ENCODE results near the gene CCDC74A. TPM values are rescaled to one million over a fixed set of nuclear protein-coding genes. Genes with fewer than 3 reads are reported as not detected.
A peak's percentile ranks its signal among the peaks of the same experiment; 100 is the strongest.
"Not testable (repeated sequence)": the region's sequence is repeated elsewhere in the genome, so short reads cannot be mapped to it uniquely, and the experiment has no call there.

Gene CCDC74A
- total RNA-seq, 2 donors from 2014 or later, result 3.7 to 7.1 TPM

GRCh38 chr2:131534317-131534672 lies 6.6 kb downstream of the CCDC74A start:
- H3K9me3 Mint-ChIP-seq; H3K36me3 Mint-ChIP-seq; ATAC-seq; DNase-seq (ENCODE audit: low spot score in 2 of 2); H3K27ac Mint-ChIP-seq: not testable (repeated sequence)

GRCh38 chr2:131534965-131535364 lies 7.3 kb downstream of the CCDC74A start:
- not testable (repeated sequence) for H3K36me3 Mint-ChIP-seq; H3K27ac Mint-ChIP-seq; H3K9me3 Mint-ChIP-seq; DNase-seq (ENCODE audit: low spot score in 2 of 2); ATAC-seq

GRCh38 chr2:131535526-131535925 lies 7.8 kb downstream of the CCDC74A start:
- no peak for ATAC-seq
- Mint-ChIP-seq H3K9me3 (no peaks in the 10 kb centered on the region), H3K27ac (no peak overlapping the region)

GRCh38 chr2:131535951-131536826 lies 8.5 kb downstream of the CCDC74A start:
- not testable (repeated sequence) for H3K36me3 Mint-ChIP-seq; H3K9me3 Mint-ChIP-seq; ATAC-seq; H3K27ac Mint-ChIP-seq; DNase-seq (ENCODE audit: low spot score in 2 of 2)

More at GRCh38 chr2:131535526-131535925, 7.8 kb downstream of the CCDC74A start:
- DNase-seq (ENCODE audit: low spot score in 2 of 2), result no peak
- no peaks in the 10 kb centered on the region for H3K36me3 Mint-ChIP-seq

DNA sequence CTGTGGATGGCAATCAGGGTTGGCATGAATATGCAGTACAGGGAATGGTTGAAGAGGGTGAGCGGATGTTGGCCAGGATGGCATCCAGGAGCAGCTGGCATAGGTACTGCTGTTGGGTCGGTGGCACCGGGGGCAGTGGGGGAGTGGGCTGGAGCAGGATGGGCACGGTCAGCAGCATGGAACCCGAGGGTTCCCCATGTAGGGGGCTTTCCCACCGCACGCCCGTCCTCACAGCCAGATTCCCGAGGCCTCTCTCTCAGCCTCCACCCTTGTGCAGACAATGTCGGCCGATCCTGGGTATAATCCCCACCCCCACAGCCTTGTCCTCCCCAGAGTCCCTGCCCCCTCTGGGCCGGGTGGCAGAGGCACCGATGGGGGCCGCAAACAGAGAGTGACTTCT lies 9.2 kb downstream of the CCDC74A start:
- not testable (repeated sequence) for DNase-seq (ENCODE audit: low spot score in 2 of 2); H3K36me3 Mint-ChIP-seq; H3K27ac Mint-ChIP-seq; H3K9me3 Mint-ChIP-seq; ATAC-seq

GRCh38 chr2:131538856-131539255 lies 11.2 kb downstream of the CCDC74A start:
- not testable (repeated sequence) for ATAC-seq; H3K9me3 Mint-ChIP-seq; DNase-seq (ENCODE audit: low spot score in 2 of 2); H3K27ac Mint-ChIP-seq; H3K36me3 Mint-ChIP-seq

DNA sequence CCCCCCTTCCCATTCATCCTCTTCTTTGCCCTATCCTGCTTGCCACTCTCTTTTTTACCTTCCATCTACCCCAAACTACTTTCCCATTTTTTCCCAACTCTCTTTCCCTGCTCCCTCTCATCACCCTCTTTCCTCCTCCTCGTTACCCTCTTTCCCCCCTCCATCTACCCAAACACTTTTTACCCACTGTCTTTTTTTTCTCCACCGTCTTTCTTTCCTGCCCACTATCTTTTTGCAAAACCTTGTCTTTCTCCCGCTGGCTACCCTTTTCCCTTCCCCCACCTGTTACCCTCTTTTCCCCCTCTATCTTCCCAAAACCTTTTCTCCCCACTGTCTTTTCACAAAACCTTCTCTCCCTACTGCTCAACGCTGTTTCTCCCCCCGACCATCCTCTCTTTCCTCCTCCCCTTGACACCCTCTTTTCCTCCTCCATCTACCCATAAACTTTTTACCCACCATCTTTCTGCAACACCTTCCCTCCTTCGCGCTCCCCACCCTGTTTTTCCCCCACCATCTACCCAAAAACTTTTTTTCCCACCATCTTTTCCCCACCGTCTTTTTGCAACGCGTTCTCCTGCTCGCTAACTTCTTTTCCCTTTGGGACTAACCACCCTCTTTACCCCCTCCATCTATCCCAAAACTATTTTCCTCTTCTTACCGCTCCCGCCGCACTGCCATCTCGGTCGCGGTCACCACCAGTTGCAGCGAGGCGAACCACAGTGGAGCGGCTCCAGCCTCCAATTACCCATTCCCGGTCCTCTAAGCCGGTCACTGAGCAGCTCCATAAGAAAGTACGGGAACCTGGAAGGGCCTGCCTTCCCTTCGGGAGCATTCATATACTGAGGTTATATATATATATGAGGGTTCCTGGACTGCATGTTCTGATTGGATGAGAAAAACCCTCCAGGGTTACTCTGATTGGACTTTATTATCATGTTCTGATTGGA lies 15.0 kb downstream of the CCDC74A start:
- H3K9me3 Mint-ChIP-seq, result no peaks in the 10 kb centered on the region
- no peak overlapping the region for H3K27ac Mint-ChIP-seq
- ATAC-seq (no peak), DNase-seq (ENCODE audit: low spot score in 2 of 2) (no peak)
- no peaks in the 10 kb centered on the region for H3K36me3 Mint-ChIP-seq

- DNase-seq (ENCODE audit: low spot score in 2 of 2) (no peak), ATAC-seq (no peak)
- no peaks in the 10 kb centered on the region for H3K9me3 Mint-ChIP-seq
- no peak overlapping the region for H3K27ac Mint-ChIP-seq
- no peaks in the 10 kb centered on the region for H3K36me3 Mint-ChIP-seq
These were observed 15.8 kb downstream of the CCDC74A start for GRCh38 chr2:131543385-131543891.

DNA sequence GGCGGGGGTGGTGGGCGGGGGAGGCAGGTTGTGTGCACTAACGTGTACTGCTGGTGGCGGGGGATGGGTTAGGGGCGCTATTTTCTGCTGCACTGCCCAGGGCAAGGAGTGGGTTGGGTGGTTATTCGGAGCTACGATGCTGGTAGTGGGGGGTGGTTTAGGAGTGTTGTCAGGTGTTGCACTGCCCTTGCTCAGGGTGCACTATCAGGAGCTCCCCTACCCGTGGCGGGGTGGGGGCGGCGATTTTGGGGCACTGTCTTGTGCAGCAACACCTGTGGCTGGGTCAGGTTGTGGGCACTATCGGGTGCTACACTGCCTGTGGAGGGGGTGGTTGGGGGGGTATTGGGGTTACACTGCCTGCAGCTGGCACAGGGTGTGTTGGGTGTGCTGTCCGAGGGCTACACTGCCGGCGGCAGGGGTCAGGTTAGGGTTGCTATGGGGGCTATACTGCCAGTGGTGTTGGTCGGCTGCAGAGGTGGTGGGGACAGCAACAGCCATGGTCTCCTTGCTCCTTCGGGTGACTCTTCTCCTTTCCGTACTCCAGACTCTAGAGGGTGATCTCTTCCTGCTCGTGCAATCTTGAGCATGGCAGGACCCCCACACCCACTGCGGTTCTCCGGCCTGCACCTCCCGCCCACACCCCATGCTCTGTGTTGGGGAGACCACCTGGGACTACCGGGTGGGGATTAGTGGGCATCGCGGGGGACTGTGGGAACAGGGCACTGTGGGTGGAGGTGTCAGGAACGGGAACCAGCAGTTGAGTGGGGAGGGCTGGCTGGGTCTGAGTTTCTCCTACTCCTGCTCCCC lies 16.5 kb downstream of the CCDC74A start:
- not testable (repeated sequence) for H3K27ac Mint-ChIP-seq; H3K9me3 Mint-ChIP-seq; ATAC-seq; DNase-seq (ENCODE audit: low spot score in 2 of 2); H3K36me3 Mint-ChIP-seq

- not testable (repeated sequence) for H3K36me3 Mint-ChIP-seq; H3K9me3 Mint-ChIP-seq; H3K27ac Mint-ChIP-seq; DNase-seq (ENCODE audit: low spot score in 2 of 2); ATAC-seq
These were observed 17.1 kb downstream of the CCDC74A start for GRCh38 chr2:131544813-131545165.

- DNase-seq (ENCODE audit: low spot score in 2 of 2), result no peak
- H3K36me3 Mint-ChIP-seq, result no peaks in the 10 kb centered on the region
- no peaks in the 10 kb centered on the region for H3K9me3 Mint-ChIP-seq
- H3K27ac Mint-ChIP-seq, result no peak overlapping the region
- no peak for ATAC-seq
These were observed 25.2 kb downstream of the CCDC74A start for GRCh38 chr2:131552871-131553270.

DNA sequence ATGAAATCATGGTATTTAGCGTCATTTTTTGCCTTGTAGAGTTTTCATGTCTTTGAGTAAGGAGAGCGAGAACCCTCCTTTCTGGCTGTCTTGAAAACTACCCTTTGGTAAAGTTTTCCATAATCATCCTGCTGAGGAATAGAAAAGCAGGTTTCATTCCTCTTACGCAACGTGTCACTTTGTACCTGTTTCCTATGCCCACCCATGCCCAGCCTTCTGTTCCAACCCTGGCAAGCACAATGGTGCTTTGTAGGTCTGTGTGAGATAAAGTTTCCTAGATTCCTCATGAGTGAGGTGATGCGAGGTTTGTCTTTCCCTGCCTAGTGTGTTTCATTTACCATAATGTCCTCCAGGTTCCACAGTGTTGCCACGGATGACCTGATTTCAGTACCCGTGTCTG lies 29.3 kb downstream of the CCDC74A start:
- Mint-ChIP-seq H3K36me3 (no peaks in the 10 kb centered on the region), H3K9me3 (no peaks in the 10 kb centered on the region), H3K27ac (no peak overlapping the region)
- DNase-seq (ENCODE audit: low spot score in 2 of 2) (no peak), ATAC-seq (no peak)

DNA sequence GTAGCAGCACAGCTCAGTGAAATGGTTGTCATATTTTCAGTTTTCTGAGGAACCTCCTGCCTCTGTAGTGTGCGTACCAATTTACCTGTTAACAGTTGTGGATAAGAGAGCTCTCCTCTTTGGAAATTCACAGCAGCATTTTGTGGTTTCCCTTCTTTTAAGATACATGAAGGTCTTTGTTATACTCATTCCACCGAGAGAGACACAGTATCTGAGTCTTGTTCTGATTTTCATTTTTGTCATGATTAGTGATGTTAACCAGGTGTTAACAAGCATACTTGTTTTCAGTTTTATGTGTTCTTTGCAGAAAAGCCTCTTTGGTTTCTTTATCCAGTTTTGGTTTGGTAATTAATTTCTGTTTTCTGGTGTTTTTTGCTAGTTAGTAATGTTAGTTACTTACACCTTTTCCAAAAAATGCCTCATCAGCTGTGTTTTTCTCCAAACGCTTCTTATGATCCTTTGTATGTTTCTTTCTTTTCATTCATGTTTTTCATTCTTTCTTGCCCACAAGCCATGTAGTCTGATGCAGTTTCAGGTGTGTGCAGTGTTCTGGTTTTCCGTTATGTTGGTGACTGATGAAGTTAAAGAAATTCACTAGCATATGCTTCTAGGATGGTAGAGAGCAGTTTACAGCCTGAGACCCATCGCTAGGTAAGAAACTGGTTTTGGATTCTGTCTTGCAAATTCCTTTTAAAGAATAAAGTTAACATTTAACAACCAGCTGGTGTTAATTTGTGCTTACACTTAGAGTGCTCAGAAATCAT lies 30.1 kb downstream of the CCDC74A start:
- H3K27ac Mint-ChIP-seq, result no peak overlapping the region
- no peak for DNase-seq (ENCODE audit: low spot score in 2 of 2)
- ATAC-seq, result peak in 1 of 2 donors; percentile 66
- no peaks in the 10 kb centered on the region for H3K9me3 Mint-ChIP-seq
- no peaks in the 10 kb centered on the region for H3K36me3 Mint-ChIP-seq

DNA sequence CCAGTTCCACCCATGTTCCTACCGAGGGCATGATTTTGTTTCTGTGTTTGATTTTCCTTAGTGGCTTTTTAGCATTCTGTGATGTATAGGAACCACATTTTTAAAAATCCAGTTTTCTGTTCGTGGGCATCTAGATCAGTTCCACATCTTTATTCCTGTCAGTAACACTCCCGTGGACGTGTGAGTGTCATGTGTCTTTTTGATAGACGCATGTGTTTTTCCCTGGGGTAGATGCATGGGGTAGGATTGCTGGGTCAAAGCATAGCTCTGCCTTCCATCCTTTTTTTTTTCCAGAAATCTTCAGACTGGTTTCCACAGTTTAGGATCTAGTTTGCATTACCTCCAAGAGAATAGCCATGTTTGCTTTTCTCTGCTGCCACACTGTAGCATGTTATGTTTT lies 38.7 kb downstream of the CCDC74A start:
- Mint-ChIP-seq H3K27ac (no peak overlapping the region), H3K36me3 (no peaks in the 10 kb centered on the region), H3K9me3 (no peaks in the 10 kb centered on the region)
- DNase-seq (ENCODE audit: low spot score in 2 of 2) (no peak), ATAC-seq (no peak)

DNA sequence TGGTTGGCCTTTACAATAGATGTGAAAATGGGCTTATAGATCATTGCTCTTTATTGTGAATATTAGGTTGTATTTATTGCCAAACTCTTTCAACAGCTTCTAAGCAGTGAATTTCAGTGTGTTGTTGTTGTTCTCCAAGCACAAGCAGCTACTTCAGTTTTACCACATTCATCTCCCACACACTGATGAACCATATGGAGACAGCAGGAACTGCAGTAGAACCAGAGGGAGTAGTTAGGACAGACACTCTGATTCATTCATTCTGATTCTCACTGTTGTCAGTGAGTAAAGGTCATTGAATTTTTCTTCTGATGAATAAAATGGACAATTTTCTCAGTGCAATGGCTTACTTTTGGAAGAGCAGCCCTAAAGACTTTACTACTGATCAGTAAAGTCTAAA lies 40.2 kb downstream of the CCDC74A start:
- Mint-ChIP-seq H3K27ac (no peak overlapping the region), H3K36me3 (no peaks in the 10 kb centered on the region), H3K9me3 (no peaks in the 10 kb centered on the region)
- DNase-seq (ENCODE audit: low spot score in 2 of 2) (no peak), ATAC-seq (no peak)

GRCh38 chr2:131568401-131568800 lies 40.7 kb downstream of the CCDC74A start:
- ATAC-seq; H3K9me3 Mint-ChIP-seq; DNase-seq (ENCODE audit: low spot score in 2 of 2); H3K27ac Mint-ChIP-seq; H3K36me3 Mint-ChIP-seq: not testable (repeated sequence)
